ENCODE measurements around the gene ASTN2. TPM values are rescaled to one million over a fixed set of nuclear protein-coding genes. Genes with fewer than 3 reads are reported as not detected.

Gene ASTN2
- total RNA-seq, 1 donor from 2014 or later = 13.6 TPM

- Histone ChIP-seq H4K20me1 (ENCODE audit: insufficient read depth, low read length) (no peaks in the 10 kb centered on the region), H2AFZ (ENCODE audit: low read depth, low read length) (no peak overlapping the region), H3K4me2 (ENCODE audit: low read length) (no peak overlapping the region), H3K4me1 (ENCODE audit: insufficient read depth, low read length) (no peaks in the 10 kb centered on the region), H3K4me3 (ENCODE audit: insufficient read depth, low read depth, low read length) (no peak overlapping the region), H3K9ac (ENCODE audit: low read length) (no peak overlapping the region), H3K36me3 (ENCODE audit: insufficient read depth, low read length) (no peaks in the 10 kb centered on the region), H3K27ac (ENCODE audit: low read depth, low read length) (no peak overlapping the region), H3K9me3 (ENCODE audit: insufficient read depth, low read depth, low read length) (no peaks in the 10 kb centered on the region), H3K27me3 (ENCODE audit: insufficient read depth, low read length) (no peaks in the 10 kb centered on the region), H3K79me2 (ENCODE audit: insufficient read depth, low read length) (no peaks in the 10 kb centered on the region)
- Mint-ChIP-seq H3K4me1 (ENCODE audit: low read depth, unreplicated experiment) (peaks cover 17% of the 10 kb centered on the region), H3K4me3 (ENCODE audit: unreplicated experiment) (no peak overlapping the region), H3K27ac (ENCODE audit: unreplicated experiment) (peak overlapping the region; percentile 78), H3K36me3 (ENCODE audit: low read depth, unreplicated experiment) (peaks cover 3% of the 10 kb centered on the region), H3K9me3 (ENCODE audit: unreplicated experiment) (peaks cover 1% of the 10 kb centered on the region), H3K27me3 (ENCODE audit: low read depth, unreplicated experiment) (no peaks in the 10 kb centered on the region)
- DNase-seq (ENCODE audit: low read depth) (peak; percentile 77), FAIRE-seq (peak; percentile 95)
- TF ChIP-seq EZH2 (IDR thresholded peaks at IDR 0.05; ENCODE audit: insufficient read depth, low read length) = no peak
- no peak for TF ChIP-seq CTCF (IDR thresholded peaks at IDR 0.05; ENCODE audit: insufficient read depth, low read depth, low read length)
Measured at GRCh38 chr9:116594547-116594946, 820.3 kb downstream of the ASTN2 start.

- Histone ChIP-seq H3K27ac (ENCODE audit: low read depth, low read length) (no peak overlapping the region), H3K36me3 (ENCODE audit: insufficient read depth, low read length) (no peaks in the 10 kb centered on the region), H3K27me3 (ENCODE audit: insufficient read depth, low read length) (no peaks in the 10 kb centered on the region), H3K9me3 (ENCODE audit: insufficient read depth, low read depth, low read length) (no peaks in the 10 kb centered on the region), H2AFZ (ENCODE audit: low read depth, low read length) (no peak overlapping the region), H3K4me3 (ENCODE audit: insufficient read depth, low read depth, low read length) (no peak overlapping the region), H3K79me2 (ENCODE audit: insufficient read depth, low read length) (no peaks in the 10 kb centered on the region), H3K4me1 (ENCODE audit: insufficient read depth, low read length) (no peaks in the 10 kb centered on the region), H3K4me2 (ENCODE audit: low read length) (no peak overlapping the region), H3K9ac (ENCODE audit: low read length) (no peak overlapping the region), H4K20me1 (ENCODE audit: insufficient read depth, low read length) (no peaks in the 10 kb centered on the region)
- no peaks in the 10 kb centered on the region for H3K27me3 Mint-ChIP-seq (ENCODE audit: low read depth, unreplicated experiment)
- H3K36me3 Mint-ChIP-seq (ENCODE audit: low read depth, unreplicated experiment) = peaks cover 11% of the 10 kb centered on the region
- FAIRE-seq (no peak), DNase-seq (ENCODE audit: low read depth) (peak; percentile 49)
- no peak overlapping the region for H3K4me3 Mint-ChIP-seq (ENCODE audit: unreplicated experiment)
- H3K9me3 Mint-ChIP-seq (ENCODE audit: unreplicated experiment) = peaks cover 9% of the 10 kb centered on the region
- H3K4me1 Mint-ChIP-seq (ENCODE audit: low read depth, unreplicated experiment) = peaks cover 17% of the 10 kb centered on the region
- H3K27ac Mint-ChIP-seq (ENCODE audit: unreplicated experiment) = no peak overlapping the region
- TF ChIP-seq CTCF (IDR thresholded peaks at IDR 0.05; ENCODE audit: insufficient read depth, low read depth, low read length) (no peak), EZH2 (IDR thresholded peaks at IDR 0.05; ENCODE audit: insufficient read depth, low read length) (no peak)
Measured at GRCh38 chr9:116592970-116593369, 821.9 kb downstream of the ASTN2 start.

- H3K36me3 ChIP-seq (ENCODE audit: insufficient read depth, low read length) = no peaks in the 10 kb centered on the region
- Mint-ChIP-seq H3K4me3 (ENCODE audit: unreplicated experiment) (no peak overlapping the region), H3K36me3 (ENCODE audit: low read depth, unreplicated experiment) (peaks cover 11% of the 10 kb centered on the region), H3K27me3 (ENCODE audit: low read depth, unreplicated experiment) (no peaks in the 10 kb centered on the region), H3K4me1 (ENCODE audit: low read depth, unreplicated experiment) (peaks cover 16% of the 10 kb centered on the region), H3K27ac (ENCODE audit: unreplicated experiment) (no peak overlapping the region), H3K9me3 (ENCODE audit: unreplicated experiment) (peaks cover 8% of the 10 kb centered on the region)
- no peak overlapping the region for H2AFZ ChIP-seq (ENCODE audit: low read depth, low read length)
- H3K27ac ChIP-seq (ENCODE audit: low read depth, low read length) = no peak overlapping the region
- TF ChIP-seq EZH2 (IDR thresholded peaks at IDR 0.05; ENCODE audit: insufficient read depth, low read length) (no peak), CTCF (IDR thresholded peaks at IDR 0.05; ENCODE audit: insufficient read depth, low read depth, low read length) (peak; percentile 59)
- no peak overlapping the region for H3K4me3 ChIP-seq (ENCODE audit: insufficient read depth, low read depth, low read length)
- no peak overlapping the region for H3K4me2 ChIP-seq (ENCODE audit: low read length)
- H4K20me1 ChIP-seq (ENCODE audit: insufficient read depth, low read length) = no peaks in the 10 kb centered on the region
- no peaks in the 10 kb centered on the region for H3K4me1 ChIP-seq (ENCODE audit: insufficient read depth, low read length)
- DNase-seq (ENCODE audit: low read depth) (no peak), FAIRE-seq (peak; percentile 52)
- no peaks in the 10 kb centered on the region for H3K79me2 ChIP-seq (ENCODE audit: insufficient read depth, low read length)
- no peaks in the 10 kb centered on the region for H3K9me3 ChIP-seq (ENCODE audit: insufficient read depth, low read depth, low read length)
- no peak overlapping the region for H3K9ac ChIP-seq (ENCODE audit: low read length)
- no peaks in the 10 kb centered on the region for H3K27me3 ChIP-seq (ENCODE audit: insufficient read depth, low read length)
Measured at GRCh38 chr9:116589392-116590354, 825.2 kb downstream of the ASTN2 start.
